GM21825 (cell line): Measurements from ENCODE around the gene IQGAP2.

Source experiments
- ATAC-seq: cut with Tn5 transposase; IDR thresholded peaks from one replicate; pipeline ENCODE4 v1.9.1; 2021; ENCODE audit warnings: mild to moderate bottlenecking, moderate library complexity; ENCODE audit not compliant: unreplicated experiment

The IQGAP2 gene

GRCh38 chr5:76475936-76476335 lies 72.9 kb downstream of the IQGAP2 start:
- no peak for ATAC-seq

- no peak for ATAC-seq
Measured at GRCh38 chr5:76476474-76477038, 73.5 kb downstream of the IQGAP2 start.

- no peak for ATAC-seq
Measured at GRCh38 chr5:76477061-76477460, 74.0 kb downstream of the IQGAP2 start.

GRCh38 chr5:76477571-76477970 lies 74.5 kb downstream of the IQGAP2 start:
- no peak for ATAC-seq

- no peak for ATAC-seq
Measured at GRCh38 chr5:76479281-76479680, 76.2 kb downstream of the IQGAP2 start.

- no peak for ATAC-seq
Measured at GRCh38 chr5:76479973-76480667, 77.0 kb downstream of the IQGAP2 start.

- no peak for ATAC-seq
Measured at GRCh38 chr5:76482984-76483383, 79.9 kb downstream of the IQGAP2 start.

- ATAC-seq = no peak
Measured at GRCh38 chr5:76483433-76483832, 80.3 kb downstream of the IQGAP2 start.

- no peak for ATAC-seq
Measured at GRCh38 chr5:76483881-76484280, 80.8 kb downstream of the IQGAP2 start.

GRCh38 chr5:76485511-76485910 lies 82.4 kb downstream of the IQGAP2 start:
- ATAC-seq = no peak

- no peak for ATAC-seq
Measured at GRCh38 chr5:76487386-76487785, 84.3 kb downstream of the IQGAP2 start.

GRCh38 chr5:76487821-76488220 lies 84.7 kb downstream of the IQGAP2 start:
- no peak for ATAC-seq

GRCh38 chr5:76488969-76489368 lies 85.9 kb downstream of the IQGAP2 start:
- no peak for ATAC-seq

- ATAC-seq = no peak
Measured at GRCh38 chr5:76489877-76490688, 87.0 kb downstream of the IQGAP2 start.

GRCh38 chr5:76490960-76491359 lies 87.9 kb downstream of the IQGAP2 start:
- no peak for ATAC-seq

- ATAC-seq = no peak
Measured at GRCh38 chr5:76492819-76493189, 89.7 kb downstream of the IQGAP2 start.

- ATAC-seq = no peak
Measured at GRCh38 chr5:76493190-76493837, 90.2 kb downstream of the IQGAP2 start.

GRCh38 chr5:76494201-76494600 lies 91.1 kb downstream of the IQGAP2 start:
- ATAC-seq = no peak

GRCh38 chr5:76495870-76496269 lies 92.8 kb downstream of the IQGAP2 start:
- ATAC-seq = no peak

GRCh38 chr5:76497065-76497460 lies 94.0 kb downstream of the IQGAP2 start:
- no peak for ATAC-seq

- no peak for ATAC-seq
Measured at GRCh38 chr5:76497986-76498717, 95.1 kb downstream of the IQGAP2 start.
